Muscle of leg (tissue), 16 donors: Measurements from ENCODE around the gene WAC. TPM values are rescaled to one million over a fixed set of nuclear protein-coding genes. Genes with fewer than 3 reads are reported as not detected.
A peak's percentile ranks its signal among the peaks of the same experiment; 100 is the strongest.
"Not testable (repeated sequence)": the region's sequence is repeated elsewhere in the genome, so short reads cannot be mapped to it uniquely, and the experiment has no call there.

ENCODE experiments used
- DNase-seq: peaks from one replicate; pipeline ENCODE4 v3.0.0; 2013
- H3K27ac ChIP-seq: one replicate; pipeline ENCODE4 v1.5.1; 2013; ENCODE audit warnings: mild to moderate bottlenecking, low read length, control low read depth
- H3K27me3 ChIP-seq: one replicate; pipeline ENCODE4 v1.6.1; 2013; ENCODE audit warnings: low read length; ENCODE audit not compliant: control insufficient read depth, insufficient read depth
- H3K36me3 ChIP-seq: one replicate; pipeline ENCODE4 v1.6.1; 2013; ENCODE audit warnings: low read length; ENCODE audit not compliant: control insufficient read depth, insufficient read depth
- H3K4me1 ChIP-seq: one replicate; pipeline ENCODE4 v1.6.1; 2013; ENCODE audit warnings: low read length; ENCODE audit not compliant: control insufficient read depth, insufficient read depth
- H3K4me3 ChIP-seq: one replicate; pipeline ENCODE4 v1.5.1; 2013; ENCODE audit warnings: low read length, control low read depth
- H3K9me3 ChIP-seq: replicated peaks from 2 replicates; pipeline ENCODE4 v1.6.1; 2013; ENCODE audit warnings: low read depth, low read length; ENCODE audit not compliant: control insufficient read depth
- WGBS: methylation state at CpG from one replicate; pipeline ENCODE4 v1.1.5; 2013; ENCODE audit warnings: missing lambda C conversion rate; ENCODE audit not compliant: insufficient coverage; 5-methylcytosine and 5-hydroxymethylcytosine counted together
- long read RNA-seq, 11 donors: transcript quantifications; one replicate each; lab custom pipeline, GENCODE V29; 2026
- polyA plus RNA-seq, 8 donors: library from polyadenylated mRNA; unstranded; fragments of 120-200 nt; gene quantifications; one replicate each; pipeline versions ENCODE4 v1.2.1 to v1.2.3, GENCODE V29; 2013; ENCODE audit warnings: inconsistent platforms in 1 of 8, low replicate concordance in 1 of 8; ENCODE audit not compliant: insufficient read length in 8 of 8, insufficient read depth in 1 of 8
- total RNA-seq: library from RNA; stranded (reverse); fragments of 120-200 nt; gene quantifications from one replicate; pipeline ENCODE4 v1.2.4, GENCODE V29; 2013

WAC gene
- total RNA-seq: 50.5 TPM
- polyA plus RNA-seq: 10 to 100 TPM; 73.7 to 92.6 (median 80.8) TPM
- long read RNA-seq, donor 1, partial matches to known transcripts: 9 of 23 reads
- long read RNA-seq, donor 1, other reads (novel, unspliced or antisense): 13 of 23 reads
- long read RNA-seq, donor 2: 0 reads
- long read RNA-seq, donor 3, partial matches to known transcripts: 8 of 17 reads
- long read RNA-seq, donor 3, other reads (novel, unspliced or antisense): 8 of 17 reads
- long read RNA-seq, donor 4, partial matches to known transcripts: 25 of 27 reads
- long read RNA-seq, donor 4, other reads (novel, unspliced or antisense): 0 of 27 reads
- long read RNA-seq, donor 5, partial matches to known transcripts: 26 of 33 reads
- long read RNA-seq, donor 5, other reads (novel, unspliced or antisense): 0 of 33 reads
- long read RNA-seq, donor 6, partial matches to known transcripts: 10 of 26 reads
- long read RNA-seq, donor 6, other reads (novel, unspliced or antisense): 9 of 26 reads
- long read RNA-seq, donor 7, partial matches to known transcripts: 0 of 4 reads
- long read RNA-seq, donor 7, other reads (novel, unspliced or antisense): 0 of 4 reads
- long read RNA-seq, donor 8, partial matches to known transcripts: 25 of 31 reads
- long read RNA-seq, donor 8, other reads (novel, unspliced or antisense): 0 of 31 reads
- long read RNA-seq, donor 9, partial matches to known transcripts: 11 of 13 reads
- long read RNA-seq, donor 9, other reads (novel, unspliced or antisense): 0 of 13 reads
- long read RNA-seq, donor 10, partial matches to known transcripts: 12 of 14 reads
- long read RNA-seq, donor 10, other reads (novel, unspliced or antisense): 0 of 14 reads
- long read RNA-seq, donor 11, full-length matches to known transcripts: 4 of 15 reads
- long read RNA-seq, donor 11, partial matches to known transcripts: 11 of 15 reads
- long read RNA-seq, donor 11, other reads (novel, unspliced or antisense): 0 of 15 reads

- DNase-seq: peak; percentile 98
- WGBS: under 1% methylated on average over 95 of the region's 102 CpGs
- H3K36me3 ChIP-seq: peaks cover 9% of the 10 kb centered on the region
- H3K4me1 ChIP-seq: peaks cover 5% of the 10 kb centered on the region
- peak within 1 kb of the TSS; percentile 100 for H3K27ac ChIP-seq
- H3K4me3 ChIP-seq: peak within 1 kb of the TSS; percentile 66
- no peaks in the 10 kb centered on the region for H3K9me3 ChIP-seq
- no peaks in the 10 kb centered on the region for H3K27me3 ChIP-seq
These were observed at the start of gene WAC for GRCh38 chr10:28532337-28533185. TSS of gene WAC (plus strand) at chr10:28533118. CDS start at chr10:28533580, 462 bp downstream.

GRCh38 chr10:28489206-28489605, 43.7 kb upstream of the WAC start:
- Histone ChIP-seq H3K36me3 (no peaks in the 10 kb centered on the region), H3K9me3 (no peaks in the 10 kb centered on the region), H3K27ac (no peak overlapping the region), H3K27me3 (no peaks in the 10 kb centered on the region), H3K4me3 (no peak overlapping the region), H3K4me1 (peaks cover 5% of the 10 kb centered on the region)
- no peak for DNase-seq
- 76% methylated on average over 5 of the region's 6 CpGs for WGBS

GRCh38 chr10:28490256-28490865, 42.6 kb upstream of the WAC start:
- not testable (repeated sequence) for H3K27ac ChIP-seq, H3K27me3 ChIP-seq, DNase-seq, H3K36me3 ChIP-seq, H3K9me3 ChIP-seq, H3K4me1 ChIP-seq, H3K4me3 ChIP-seq
- WGBS: no CpG with 5 or more reads among the region's 2 CpGs

GRCh38 chr10:28492116-28492920, 40.6 kb upstream of the WAC start:
- WGBS: 60% methylated on average over 2 of the region's 12 CpGs
- Histone ChIP-seq H3K36me3 (no peaks in the 10 kb centered on the region), H3K27ac (peak overlapping the region; percentile 71), H3K9me3 (no peaks in the 10 kb centered on the region), H3K4me3 (no peak overlapping the region), H3K27me3 (no peaks in the 10 kb centered on the region), H3K4me1 (peaks cover 5% of the 10 kb centered on the region)
- DNase-seq: peak; percentile 86

- H3K4me3 ChIP-seq: no peak overlapping the region
- no peak for DNase-seq
- WGBS: no CpG with 5 or more reads among the region's 2 CpGs
These were observed 38.5 kb upstream of the WAC start for GRCh38 chr10:28494420-28494819.

GRCh38 chr10:28495084-28495483, 37.8 kb upstream of the WAC start:
- DNase-seq: no peak
- peaks cover 5% of the 10 kb centered on the region for H3K4me1 ChIP-seq
- no peak overlapping the region for H3K4me3 ChIP-seq
- no peaks in the 10 kb centered on the region for H3K9me3 ChIP-seq
- H3K36me3 ChIP-seq: no peaks in the 10 kb centered on the region
- no peaks in the 10 kb centered on the region for H3K27me3 ChIP-seq
- H3K27ac ChIP-seq: no peak overlapping the region
- WGBS: 65% methylated on average over 3 of the region's 3 CpGs

More at GRCh38 chr10:28494420-28494819, 38.5 kb upstream of the WAC start:
- H3K36me3 ChIP-seq: no peaks in the 10 kb centered on the region
- no peak overlapping the region for H3K27ac ChIP-seq
- H3K27me3 ChIP-seq: no peaks in the 10 kb centered on the region
- peaks cover 5% of the 10 kb centered on the region for H3K4me1 ChIP-seq
- no peaks in the 10 kb centered on the region for H3K9me3 ChIP-seq

- H3K27me3 ChIP-seq: no peaks in the 10 kb centered on the region
- H3K4me3 ChIP-seq: no peak overlapping the region
- no peaks in the 10 kb centered on the region for H3K9me3 ChIP-seq
- no peak for DNase-seq
- no CpG with 5 or more reads among the region's 3 CpGs for WGBS
- H3K4me1 ChIP-seq: peaks cover 5% of the 10 kb centered on the region
- H3K27ac ChIP-seq: no peak overlapping the region
- no peaks in the 10 kb centered on the region for H3K36me3 ChIP-seq
These were observed 36.9 kb upstream of the WAC start for GRCh38 chr10:28496017-28496416.

- no peak for DNase-seq
These were observed 36.4 kb upstream of the WAC start for GRCh38 chr10:28496481-28496961.

More at GRCh38 chr10:28496481-28496961, 36.4 kb upstream of the WAC start:
- Histone ChIP-seq H3K36me3 (no peaks in the 10 kb centered on the region), H3K4me1 (peaks cover 5% of the 10 kb centered on the region), H3K9me3 (no peaks in the 10 kb centered on the region), H3K27ac (no peak overlapping the region), H3K4me3 (no peak overlapping the region), H3K27me3 (no peaks in the 10 kb centered on the region)
- 56% methylated on average over 2 of the region's 2 CpGs for WGBS
